ENCODE results near the gene FADS1.

The FADS1 gene

GRCh38 chr11:61750631-61751273 is 66.1 kb downstream of the FADS1 start:
- no peak overlapping the region for H3K4me3 ChIP-seq (ENCODE audit: low read depth, low read length)
- in situ Hi-C loops (cut with HindIII; ENCODE audit: low sequenced_read_pairs) = no loop called here
- DNase-seq (ENCODE audit: low read depth) = no peak
- TF ChIP-seq CTCF (IDR thresholded peaks at IDR 0.05; ENCODE audit: low read depth, low read length, missing control alignments) = no peak
